GM21526 (cell line): ENCODE data around the gene SULT4A1.

Experiments used
- ATAC-seq: cut with Tn5 transposase; IDR thresholded peaks from one replicate; pipeline ENCODE4 v1.9.1; 2021; ENCODE audit warnings: moderate library complexity; ENCODE audit not compliant: unreplicated experiment, low FRiP score

The SULT4A1 gene

DNA sequence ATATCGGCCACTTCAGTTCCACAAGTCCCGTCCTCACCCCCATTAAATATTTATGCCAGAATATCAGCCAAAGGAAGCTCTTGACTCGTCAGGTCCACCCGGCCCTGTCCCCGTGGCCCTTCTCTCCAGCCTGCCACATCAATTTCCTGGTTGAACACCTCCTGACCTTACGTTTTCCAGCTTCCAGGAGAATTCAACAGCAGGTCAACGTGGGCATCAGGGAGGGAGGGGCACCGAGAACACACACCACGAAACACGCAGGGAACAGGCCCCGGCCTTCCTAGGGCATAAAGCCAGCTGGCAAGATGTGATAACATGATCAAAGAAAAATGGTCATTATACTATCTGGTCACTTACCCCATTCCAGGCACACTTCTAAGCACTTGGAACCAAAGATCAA lies 15.3 kb downstream of the SULT4A1 start:
- no peak for ATAC-seq

DNA sequence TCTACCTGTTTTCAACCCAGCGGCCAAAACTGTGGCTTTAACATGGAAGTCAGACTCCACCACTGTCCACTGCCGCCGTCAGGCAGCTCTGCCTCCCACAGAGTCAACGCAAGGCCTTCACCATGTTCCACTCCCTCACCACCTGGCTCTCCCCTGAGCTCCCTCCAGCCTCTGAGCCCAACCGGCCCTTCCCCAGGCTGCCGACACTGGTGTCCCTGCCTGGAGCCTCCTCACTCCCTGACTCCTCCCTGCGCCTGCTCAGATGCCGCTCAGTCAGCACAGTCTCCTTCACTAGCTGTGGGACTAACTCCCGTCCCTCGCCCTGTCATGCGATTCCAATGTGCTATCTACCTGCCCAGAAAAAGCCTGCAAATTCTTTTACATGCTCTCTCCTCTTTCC lies 16.3 kb downstream of the SULT4A1 start:
- ATAC-seq, result no peak

GRCh38 chr22:43844560-43845545 lies 17.5 kb downstream of the SULT4A1 start:
- ATAC-seq, result no peak

DNA sequence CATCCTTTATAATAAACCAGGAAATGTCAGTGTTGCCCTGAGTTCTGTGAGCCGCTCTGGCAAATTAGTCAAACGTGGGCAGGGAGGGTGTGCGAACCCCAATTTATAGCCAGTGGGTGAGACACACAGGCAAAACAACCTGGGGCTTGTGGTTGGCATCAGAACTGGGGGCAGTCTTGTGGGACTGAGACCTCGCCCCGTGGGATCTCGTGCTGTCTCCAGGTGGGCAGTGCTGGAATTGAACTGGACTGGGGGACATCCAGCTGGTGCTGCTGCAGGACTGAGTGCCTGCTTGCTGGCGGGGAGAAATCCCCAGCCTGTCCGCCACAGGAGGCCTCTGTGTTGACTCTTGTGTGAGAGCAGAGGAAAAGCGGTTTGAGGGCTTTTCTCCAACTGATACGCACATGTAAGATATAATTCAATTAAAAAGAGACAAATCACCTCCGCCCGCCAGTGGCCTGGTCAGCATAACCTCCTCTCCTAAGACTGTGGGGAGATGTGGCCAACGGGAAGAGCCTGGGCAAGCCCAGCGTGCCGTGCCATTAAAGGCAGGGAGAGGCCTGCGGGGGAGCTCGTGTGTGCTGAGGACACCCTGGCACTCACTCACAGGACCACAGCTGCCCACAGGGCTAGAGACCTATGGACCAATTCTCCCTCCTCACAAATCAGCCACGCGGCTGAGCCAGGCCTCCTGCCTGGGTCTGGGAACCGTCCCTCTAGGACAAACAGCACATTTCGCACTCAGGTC lies 18.4 kb downstream of the SULT4A1 start:
- ATAC-seq, result no peak

DNA sequence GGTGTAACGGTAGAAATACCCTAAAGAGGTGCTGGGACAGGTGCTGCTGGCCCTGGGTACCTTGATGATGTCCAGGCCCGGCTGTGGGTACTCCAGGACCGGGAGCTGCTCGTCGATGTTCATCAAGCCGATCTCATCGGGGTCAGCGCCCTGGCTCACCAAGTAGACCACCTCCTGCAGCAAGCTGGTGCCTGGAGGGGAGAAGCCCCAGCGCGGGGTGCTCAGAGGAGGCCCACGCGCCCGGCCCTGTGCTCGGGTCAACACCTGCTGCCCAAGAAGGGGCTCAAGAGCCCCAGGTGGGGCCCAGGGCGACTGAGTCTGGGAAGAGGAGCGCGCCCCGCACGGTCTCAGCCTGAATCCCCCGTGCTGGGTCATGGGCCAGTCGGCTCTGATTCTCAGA lies 20.6 kb downstream of the SULT4A1 start:
- ATAC-seq, result no peak

DNA sequence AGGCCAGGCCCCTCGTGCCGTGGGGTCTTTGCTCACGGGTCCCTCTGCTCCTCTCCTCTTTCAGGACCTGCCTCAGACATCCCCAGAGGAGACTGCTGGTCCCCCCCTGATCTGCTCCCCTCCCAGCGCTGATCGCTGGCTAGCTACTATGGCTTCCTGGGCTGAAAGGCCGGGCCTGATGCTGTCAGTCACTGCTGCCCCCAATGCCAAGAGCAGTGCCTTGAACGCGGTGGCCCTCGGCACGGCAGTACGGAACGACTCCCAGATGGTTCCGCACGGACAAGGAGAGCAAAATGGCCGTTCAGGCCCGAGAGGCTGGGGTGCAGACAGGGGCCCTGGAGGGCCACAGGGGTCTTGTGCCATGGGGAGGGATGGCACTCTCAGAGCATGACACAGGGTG lies 21.5 kb downstream of the SULT4A1 start:
- ATAC-seq, result no peak

- no peak for ATAC-seq
Measured at GRCh38 chr22:43840431-43840830, 21.9 kb downstream of the SULT4A1 start.

DNA sequence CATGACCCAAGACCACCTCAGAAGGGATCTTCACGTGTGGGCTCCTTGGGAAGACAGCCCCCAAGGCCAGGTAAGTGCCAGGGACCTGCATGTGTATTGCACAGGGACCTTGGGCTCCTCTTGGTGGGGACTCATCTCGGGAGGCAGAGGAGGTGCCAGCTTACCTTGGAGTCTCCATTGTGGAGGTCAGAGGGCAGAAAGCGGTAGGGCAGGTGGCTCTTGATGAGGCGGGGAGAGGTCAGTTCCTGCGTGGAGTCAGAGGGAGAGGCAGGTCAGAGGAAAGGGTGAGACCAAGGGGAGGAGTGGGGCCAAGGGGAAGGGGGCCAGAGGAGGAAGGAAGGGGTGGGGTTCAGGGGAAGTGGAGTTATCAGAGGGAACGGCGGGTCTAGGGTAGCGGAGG lies 22.5 kb downstream of the SULT4A1 start:
- ATAC-seq, result no peak

DNA sequence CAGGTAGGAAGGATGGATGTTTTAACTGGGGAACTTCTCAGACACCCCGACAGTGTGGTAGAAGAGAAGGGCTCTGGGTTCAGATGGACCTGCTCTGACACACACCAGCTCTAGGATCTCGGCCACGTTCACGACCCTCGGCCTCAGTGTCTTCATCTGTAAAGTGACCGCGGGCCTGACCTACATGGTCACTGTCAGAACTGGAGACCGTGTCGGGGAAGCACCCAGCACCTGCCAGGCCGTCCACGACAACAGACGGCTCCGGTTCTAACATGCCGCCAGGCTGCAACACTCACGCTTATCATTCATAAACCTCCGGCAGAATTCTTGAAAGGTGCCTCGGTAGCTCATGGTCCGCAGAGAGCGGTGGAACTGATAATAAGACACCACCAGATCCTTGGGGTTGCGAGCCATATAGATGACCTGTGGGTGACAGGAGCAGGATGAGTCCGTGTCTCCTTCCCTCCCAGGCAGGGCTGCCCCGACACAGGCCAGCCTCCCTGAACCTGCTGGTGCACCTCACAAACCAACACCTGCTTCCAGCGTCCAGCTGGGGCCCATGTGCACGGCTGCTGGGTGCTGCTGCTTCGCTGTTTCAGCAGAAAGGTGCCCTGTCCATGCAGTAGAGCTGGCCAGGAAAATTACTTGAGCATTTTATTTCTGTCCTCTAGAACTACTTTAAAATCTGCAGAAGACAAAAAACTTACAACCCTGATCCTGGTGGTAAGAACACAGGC lies 23.6 kb downstream of the SULT4A1 start:
- no peak for ATAC-seq

GRCh38 chr22:43838161-43838560 lies 24.2 kb downstream of the SULT4A1 start:
- no peak for ATAC-seq

DNA sequence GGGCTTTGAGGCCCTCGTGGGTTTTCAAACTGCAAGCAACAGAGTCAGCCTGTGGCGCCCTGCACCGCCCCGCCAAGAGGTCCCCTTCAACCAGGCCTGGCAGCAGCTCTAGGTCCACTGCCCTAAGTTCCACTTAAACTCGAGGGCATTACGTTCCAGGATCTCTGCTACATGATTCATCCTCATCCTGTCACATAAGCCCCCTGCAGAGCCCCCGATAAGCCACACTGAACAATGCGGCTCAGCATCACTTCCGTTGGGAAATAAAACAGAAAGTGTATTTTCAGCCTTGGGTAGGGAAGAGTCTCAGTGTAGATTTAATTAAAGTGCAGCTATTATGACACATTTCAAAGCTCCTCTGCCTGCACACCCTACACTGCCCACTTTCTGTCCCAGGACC lies 24.6 kb downstream of the SULT4A1 start:
- no peak for ATAC-seq

GRCh38 chr22:43835736-43836135 lies 26.6 kb downstream of the SULT4A1 start:
- no peak for ATAC-seq

GRCh38 chr22:43835166-43835565 lies 27.1 kb downstream of the SULT4A1 start:
- ATAC-seq, result no peak

- no peak for ATAC-seq
Measured at GRCh38 chr22:43833286-43834240, 28.8 kb downstream of the SULT4A1 start.

DNA sequence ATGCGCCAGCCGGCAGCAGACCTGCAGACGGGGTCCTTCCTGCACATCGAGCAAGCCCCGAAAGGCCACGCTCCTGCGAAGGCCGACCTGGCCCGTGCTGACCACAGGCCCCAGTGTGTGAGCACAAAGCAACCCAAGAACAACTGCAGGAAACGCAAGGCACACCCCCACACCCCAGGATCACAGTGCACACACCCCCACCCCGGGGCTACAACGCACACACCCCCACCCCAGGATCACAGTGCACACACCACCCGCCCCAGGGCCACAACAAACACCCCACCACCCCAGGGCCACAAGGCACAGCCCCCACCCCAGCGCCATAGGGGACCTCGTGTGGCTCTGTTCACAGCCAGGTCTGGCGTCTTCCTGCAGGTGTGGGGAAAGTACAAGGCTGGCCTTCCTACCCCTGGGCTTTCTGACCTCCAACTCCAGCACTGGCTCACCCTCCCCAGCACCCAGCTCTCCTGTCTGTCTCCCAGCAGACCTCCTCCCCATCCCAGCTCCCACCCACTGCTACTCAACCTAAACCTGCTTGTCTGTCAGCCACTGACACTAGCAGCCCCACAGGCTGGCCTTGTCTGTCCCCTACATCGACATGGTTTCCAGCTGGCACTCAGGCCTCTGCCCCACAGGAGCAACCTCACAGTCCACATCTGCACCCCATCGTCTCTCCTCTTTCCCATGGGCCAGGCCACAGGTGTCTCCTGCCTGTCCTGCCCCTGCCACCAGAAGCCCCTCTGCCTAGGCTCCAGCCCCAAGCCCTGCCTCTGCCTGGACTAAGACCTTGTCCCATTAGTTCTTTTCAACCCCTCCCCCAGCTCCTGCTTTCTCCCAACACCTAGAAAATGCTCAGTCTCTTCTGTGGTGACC lies 29.7 kb downstream of the SULT4A1 start:
- ATAC-seq, result no peak

GRCh38 chr22:43831561-43832392 lies 30.5 kb downstream of the SULT4A1 start:
- ATAC-seq, result no peak

GRCh38 chr22:43830931-43831560 lies 31.3 kb downstream of the SULT4A1 start:
- ATAC-seq, result no peak
